ENCODE data around the gene PXDN.
"Not testable (repeated sequence)": the region's sequence is repeated elsewhere in the genome, so short reads cannot be mapped to it uniquely, and the experiment has no call there.

PXDN gene

DNA sequence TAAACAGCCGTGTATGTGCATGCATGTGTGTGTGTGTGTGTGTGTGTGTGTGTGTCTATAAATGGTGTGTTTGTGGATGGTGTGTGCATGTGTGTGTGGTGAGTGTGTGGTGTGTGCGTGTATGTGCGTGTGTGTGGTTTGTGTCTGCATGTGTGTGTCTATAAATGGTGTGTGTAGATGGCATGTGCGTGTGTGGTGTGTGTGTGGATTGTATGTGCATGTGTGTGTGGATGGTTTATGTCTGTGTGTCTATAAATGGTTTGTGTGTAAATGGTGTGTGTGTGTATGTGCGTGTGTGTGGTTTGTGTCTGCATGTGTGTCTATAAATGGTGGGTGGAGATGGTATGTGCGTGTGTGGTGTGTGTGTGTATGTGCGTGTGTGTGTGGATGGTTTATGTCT is 65.2 kb downstream of the PXDN start:
- H3K36me3 ChIP-seq (ENCODE audit: control insufficient read depth, insufficient read depth, low read length) = peaks cover 19% of the 10 kb centered on the region
- not testable (repeated sequence) for H3K4ac ChIP-seq (ENCODE audit: low read depth, low read length); H3K4me1 ChIP-seq (ENCODE audit: control insufficient read depth, low read depth, low read length); H2BK5ac ChIP-seq (ENCODE audit: low read length); H3K79me2 ChIP-seq (ENCODE audit: control insufficient read depth, insufficient read depth, low read length); H3K79me1 ChIP-seq (ENCODE audit: low read length); H2BK15ac ChIP-seq (replicated peaks; ENCODE audit: low read depth); H2AK5ac ChIP-seq (ENCODE audit: low read length); H3K4me2 ChIP-seq (ENCODE audit: low read length); H3K23ac ChIP-seq (ENCODE audit: low read length); H3K9ac ChIP-seq (ENCODE audit: low read length); H3K4me3 ChIP-seq (ENCODE audit: low read length); H4K8ac ChIP-seq (ENCODE audit: low read depth, low read length); H4K5ac ChIP-seq (ENCODE audit: low read length); H3K56ac ChIP-seq (ENCODE audit: low read length); H2BK120ac ChIP-seq (ENCODE audit: low read depth, low read length); DNase-seq; H3K27ac ChIP-seq (ENCODE audit: low read depth, low read length); H3K27me3 ChIP-seq (ENCODE audit: insufficient read depth, low read length, poor library complexity); H3K18ac ChIP-seq (ENCODE audit: low read length)
- WGBS (ENCODE audit: extremely low coverage, insufficient coverage, low lambda C conversion rate) = 100% methylated on average over 3 of the region's 7 CpGs

DNA sequence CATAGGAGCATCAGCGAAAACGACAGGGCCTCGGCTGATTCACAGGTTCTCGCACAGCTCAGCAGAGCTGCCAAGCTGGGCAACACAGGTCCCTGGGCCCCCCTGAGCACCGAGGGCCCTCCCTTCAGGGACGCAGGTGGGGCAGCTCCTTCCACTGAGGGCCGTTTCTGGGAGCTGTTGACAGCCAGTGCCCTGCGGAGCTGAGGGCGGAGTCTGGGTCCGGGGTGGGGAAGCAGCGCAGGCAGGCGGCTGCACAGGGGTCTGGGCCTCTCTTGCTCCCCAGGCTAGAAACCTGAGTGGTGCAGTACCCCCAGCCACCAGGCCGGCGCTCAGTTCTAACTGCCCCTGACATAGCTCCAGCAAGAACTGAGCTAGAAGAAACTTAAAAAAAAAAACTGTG is 65.7 kb downstream of the PXDN start:
- H2BK120ac ChIP-seq (ENCODE audit: low read depth, low read length) = no peak overlapping the region
- no CpG with 5 or more reads among the region's 14 CpGs for WGBS (ENCODE audit: extremely low coverage, insufficient coverage, low lambda C conversion rate)
- no peak overlapping the region for H2AK5ac ChIP-seq (ENCODE audit: low read length)
- H2BK5ac ChIP-seq (ENCODE audit: low read length) = no peak overlapping the region
- H3K36me3 ChIP-seq (ENCODE audit: control insufficient read depth, insufficient read depth, low read length) = peaks cover 19% of the 10 kb centered on the region
- H3K23ac ChIP-seq (ENCODE audit: low read length) = no peak overlapping the region
- no peak overlapping the region for H3K56ac ChIP-seq (ENCODE audit: low read length)
- H4K5ac ChIP-seq (ENCODE audit: low read length) = no peak overlapping the region
- H3K4me1 ChIP-seq (ENCODE audit: control insufficient read depth, low read depth, low read length) = no peaks in the 10 kb centered on the region
- no peak overlapping the region for H3K4me3 ChIP-seq (ENCODE audit: low read length)
- H3K79me1 ChIP-seq (ENCODE audit: low read length) = no peaks in the 10 kb centered on the region
- no peak overlapping the region for H3K9ac ChIP-seq (ENCODE audit: low read length)
- H3K18ac ChIP-seq (ENCODE audit: low read length) = no peak overlapping the region
- H3K4ac ChIP-seq (ENCODE audit: low read depth, low read length) = no peak overlapping the region
- no peak overlapping the region for H4K8ac ChIP-seq (ENCODE audit: low read depth, low read length)
- H3K27me3 ChIP-seq (ENCODE audit: insufficient read depth, low read length, poor library complexity) = no peaks in the 10 kb centered on the region
- DNase-seq = no peak
- no peak overlapping the region for H2BK15ac ChIP-seq (replicated peaks; ENCODE audit: low read depth)
- H3K27ac ChIP-seq (ENCODE audit: low read depth, low read length) = no peak overlapping the region
- H3K4me2 ChIP-seq (ENCODE audit: low read length) = no peak overlapping the region
- no peaks in the 10 kb centered on the region for H3K79me2 ChIP-seq (ENCODE audit: control insufficient read depth, insufficient read depth, low read length)

DNA sequence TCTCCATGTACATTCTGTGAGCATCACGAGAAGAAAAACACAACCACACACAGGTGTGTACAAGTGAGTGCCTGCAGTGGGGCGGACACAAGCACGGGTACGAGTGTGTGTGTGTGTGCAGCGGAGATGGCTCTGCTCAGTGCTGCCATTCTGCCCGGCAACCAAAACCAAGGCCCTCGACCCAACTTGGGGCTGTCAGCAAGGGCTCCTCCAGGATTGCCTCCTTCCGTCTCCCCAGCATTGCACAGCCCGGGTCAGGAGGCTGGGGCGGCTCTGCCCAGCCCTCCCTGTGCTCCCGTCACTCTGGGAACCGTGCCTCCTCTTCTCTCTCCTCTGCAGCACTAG is 66.5 kb downstream of the PXDN start:
- no peak overlapping the region for H3K4ac ChIP-seq (ENCODE audit: low read depth, low read length)
- no peak overlapping the region for H3K4me2 ChIP-seq (ENCODE audit: low read length)
- no peak overlapping the region for H3K23ac ChIP-seq (ENCODE audit: low read length)
- H2BK120ac ChIP-seq (ENCODE audit: low read depth, low read length) = no peak overlapping the region
- no peak for DNase-seq
- H3K27ac ChIP-seq (ENCODE audit: low read depth, low read length) = no peak overlapping the region
- H3K27me3 ChIP-seq (ENCODE audit: insufficient read depth, low read length, poor library complexity) = no peaks in the 10 kb centered on the region
- no peak overlapping the region for H3K56ac ChIP-seq (ENCODE audit: low read length)
- H4K5ac ChIP-seq (ENCODE audit: low read length) = no peak overlapping the region
- H3K79me2 ChIP-seq (ENCODE audit: control insufficient read depth, insufficient read depth, low read length) = no peaks in the 10 kb centered on the region
- H2BK5ac ChIP-seq (ENCODE audit: low read length) = no peak overlapping the region
- H3K36me3 ChIP-seq (ENCODE audit: control insufficient read depth, insufficient read depth, low read length) = peaks cover 24% of the 10 kb centered on the region
- no CpG with 5 or more reads among the region's 12 CpGs for WGBS (ENCODE audit: extremely low coverage, insufficient coverage, low lambda C conversion rate)
- H2AK5ac ChIP-seq (ENCODE audit: low read length) = no peak overlapping the region
- no peak overlapping the region for H3K4me3 ChIP-seq (ENCODE audit: low read length)
- no peak overlapping the region for H2BK15ac ChIP-seq (replicated peaks; ENCODE audit: low read depth)
- no peak overlapping the region for H3K18ac ChIP-seq (ENCODE audit: low read length)
- no peak overlapping the region for H3K9ac ChIP-seq (ENCODE audit: low read length)
- no peaks in the 10 kb centered on the region for H3K79me1 ChIP-seq (ENCODE audit: low read length)
- no peaks in the 10 kb centered on the region for H3K4me1 ChIP-seq (ENCODE audit: control insufficient read depth, low read depth, low read length)
- H4K8ac ChIP-seq (ENCODE audit: low read depth, low read length) = no peak overlapping the region

DNA sequence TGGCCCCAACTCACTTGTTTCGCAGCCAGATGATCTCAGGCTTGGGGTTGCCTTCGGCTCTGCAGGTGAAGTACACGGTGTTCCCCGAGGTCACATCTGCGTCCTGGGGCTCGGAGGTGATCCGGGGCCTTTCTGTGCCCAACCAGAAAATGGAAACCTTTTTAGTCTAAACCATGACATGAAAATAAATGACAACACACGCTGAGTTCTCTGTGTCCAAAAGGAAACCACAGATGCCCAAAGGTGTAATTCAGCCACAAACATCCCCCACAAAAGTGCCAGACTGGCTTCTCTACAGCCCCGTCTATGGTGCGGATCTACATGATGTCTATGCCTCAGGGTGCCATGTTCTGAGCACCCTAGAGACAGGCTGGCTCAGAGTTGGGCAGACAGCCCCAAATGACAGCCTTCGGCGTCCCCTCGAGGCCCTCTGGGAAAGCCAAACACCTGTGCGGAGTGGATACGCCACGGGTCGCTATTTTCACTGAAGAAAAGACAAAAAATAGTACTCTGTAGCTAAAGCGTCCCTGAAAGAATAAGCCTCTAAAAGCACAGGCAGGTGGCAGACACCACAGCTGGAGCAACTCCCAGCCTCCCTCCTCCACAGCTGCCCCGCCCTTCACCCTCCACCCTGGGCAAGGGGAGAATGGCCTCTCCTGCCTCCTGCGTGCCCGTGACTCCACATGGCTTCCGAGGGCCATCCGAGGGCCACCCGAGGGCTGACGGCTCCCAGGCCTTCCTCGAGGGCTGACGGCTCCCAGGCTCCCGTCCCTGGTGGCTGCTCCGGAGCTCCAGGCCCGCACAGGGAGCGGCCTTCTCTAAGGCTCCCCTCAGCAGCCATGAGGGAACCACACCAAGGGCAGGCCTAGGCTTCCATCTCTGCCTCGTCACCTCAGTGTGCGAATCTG is 67.1 kb downstream of the PXDN start:
- no peak overlapping the region for H2BK5ac ChIP-seq (ENCODE audit: low read length)
- H3K4me1 ChIP-seq (ENCODE audit: control insufficient read depth, low read depth, low read length) = no peaks in the 10 kb centered on the region
- no CpG with 5 or more reads among the region's 33 CpGs for WGBS (ENCODE audit: extremely low coverage, insufficient coverage, low lambda C conversion rate)
- no peak overlapping the region for H3K4me2 ChIP-seq (ENCODE audit: low read length)
- H4K5ac ChIP-seq (ENCODE audit: low read length) = no peak overlapping the region
- H3K4ac ChIP-seq (ENCODE audit: low read depth, low read length) = no peak overlapping the region
- no peak overlapping the region for H4K8ac ChIP-seq (ENCODE audit: low read depth, low read length)
- H3K27ac ChIP-seq (ENCODE audit: low read depth, low read length) = no peak overlapping the region
- H3K9ac ChIP-seq (ENCODE audit: low read length) = no peak overlapping the region
- no peak for DNase-seq
- H3K27me3 ChIP-seq (ENCODE audit: insufficient read depth, low read length, poor library complexity) = no peaks in the 10 kb centered on the region
- H3K36me3 ChIP-seq (ENCODE audit: control insufficient read depth, insufficient read depth, low read length) = peaks cover 28% of the 10 kb centered on the region
- peak overlapping the region; percentile 9 for H3K23ac ChIP-seq (ENCODE audit: low read length)
- no peaks in the 10 kb centered on the region for H3K79me1 ChIP-seq (ENCODE audit: low read length)
- H3K56ac ChIP-seq (ENCODE audit: low read length) = no peak overlapping the region
- H3K79me2 ChIP-seq (ENCODE audit: control insufficient read depth, insufficient read depth, low read length) = no peaks in the 10 kb centered on the region
- H3K4me3 ChIP-seq (ENCODE audit: low read length) = no peak overlapping the region
- no peak overlapping the region for H2BK120ac ChIP-seq (ENCODE audit: low read depth, low read length)
- no peak overlapping the region for H3K18ac ChIP-seq (ENCODE audit: low read length)
- no peak overlapping the region for H2AK5ac ChIP-seq (ENCODE audit: low read length)
- no peak overlapping the region for H2BK15ac ChIP-seq (replicated peaks; ENCODE audit: low read depth)

DNA sequence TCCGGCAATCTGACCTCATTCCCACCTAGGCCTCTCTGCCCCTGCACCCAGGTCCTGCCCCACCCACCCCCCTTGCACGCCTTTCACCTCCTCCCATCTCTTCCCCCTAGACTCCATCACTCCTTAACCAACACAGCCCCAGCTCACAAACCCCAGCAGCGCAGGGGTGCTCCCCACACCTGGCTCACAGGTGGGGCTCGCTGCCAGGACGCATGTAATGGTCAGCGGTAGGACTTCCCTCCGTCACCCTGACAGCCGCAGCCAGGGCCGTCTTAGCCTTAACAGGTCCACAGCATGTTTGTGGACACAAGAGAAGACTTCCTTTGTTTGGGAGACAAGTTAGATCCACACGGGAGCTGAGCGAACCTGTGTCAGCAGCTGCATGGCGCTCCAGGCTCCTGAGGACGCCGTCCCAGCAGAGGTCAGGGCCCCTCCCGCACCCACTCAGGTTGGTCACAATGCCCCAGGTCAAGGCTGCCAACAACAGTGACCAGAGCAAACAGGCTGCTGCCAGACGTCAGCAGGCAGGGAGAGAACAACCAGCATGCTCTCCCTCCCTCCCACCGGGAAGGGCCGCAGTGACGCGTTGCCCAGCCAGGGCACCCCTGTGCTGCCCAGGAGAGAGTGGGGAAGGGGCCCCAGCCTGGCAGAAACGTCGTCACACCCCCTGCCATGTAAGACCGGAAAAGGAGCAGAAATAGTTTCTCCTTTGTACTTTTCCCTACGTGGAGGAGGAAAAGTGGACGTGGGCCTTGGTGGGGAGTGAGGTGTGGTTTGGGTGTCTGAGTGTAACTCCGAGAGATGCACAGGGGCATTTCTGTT is 68.0 kb downstream of the PXDN start:
- no peak for DNase-seq
- no peak overlapping the region for H3K18ac ChIP-seq (ENCODE audit: low read length)
- H3K79me1 ChIP-seq (ENCODE audit: low read length) = no peaks in the 10 kb centered on the region
- no peak overlapping the region for H2AK5ac ChIP-seq (ENCODE audit: low read length)
- H3K79me2 ChIP-seq (ENCODE audit: control insufficient read depth, insufficient read depth, low read length) = no peaks in the 10 kb centered on the region
- H3K4me3 ChIP-seq (ENCODE audit: low read length) = no peak overlapping the region
- H3K9ac ChIP-seq (ENCODE audit: low read length) = no peak overlapping the region
- H3K4me2 ChIP-seq (ENCODE audit: low read length) = no peak overlapping the region
- H3K27ac ChIP-seq (ENCODE audit: low read depth, low read length) = no peak overlapping the region
- WGBS (ENCODE audit: extremely low coverage, insufficient coverage, low lambda C conversion rate) = no CpG with 5 or more reads among the region's 26 CpGs
- no peak overlapping the region for H3K23ac ChIP-seq (ENCODE audit: low read length)
- no peak overlapping the region for H4K8ac ChIP-seq (ENCODE audit: low read depth, low read length)
- H3K4ac ChIP-seq (ENCODE audit: low read depth, low read length) = no peak overlapping the region
- H3K27me3 ChIP-seq (ENCODE audit: insufficient read depth, low read length, poor library complexity) = no peaks in the 10 kb centered on the region
- no peaks in the 10 kb centered on the region for H3K4me1 ChIP-seq (ENCODE audit: control insufficient read depth, low read depth, low read length)
- peaks cover 26% of the 10 kb centered on the region for H3K36me3 ChIP-seq (ENCODE audit: control insufficient read depth, insufficient read depth, low read length)
- no peak overlapping the region for H3K56ac ChIP-seq (ENCODE audit: low read length)
- H2BK120ac ChIP-seq (ENCODE audit: low read depth, low read length) = no peak overlapping the region
- no peak overlapping the region for H2BK15ac ChIP-seq (replicated peaks; ENCODE audit: low read depth)
- H4K5ac ChIP-seq (ENCODE audit: low read length) = no peak overlapping the region
- no peak overlapping the region for H2BK5ac ChIP-seq (ENCODE audit: low read length)

Measured in mesendoderm (in vitro differentiated cells).